ENCODE results near the gene STMN3. TPM values are rescaled to one million over a fixed set of nuclear protein-coding genes. Genes with fewer than 3 reads are reported as not detected.

The STMN3 gene
- total and polyA plus RNA-seq, 4 donors = 13.6 to 20.9 (median 17.0) TPM

DNA sequence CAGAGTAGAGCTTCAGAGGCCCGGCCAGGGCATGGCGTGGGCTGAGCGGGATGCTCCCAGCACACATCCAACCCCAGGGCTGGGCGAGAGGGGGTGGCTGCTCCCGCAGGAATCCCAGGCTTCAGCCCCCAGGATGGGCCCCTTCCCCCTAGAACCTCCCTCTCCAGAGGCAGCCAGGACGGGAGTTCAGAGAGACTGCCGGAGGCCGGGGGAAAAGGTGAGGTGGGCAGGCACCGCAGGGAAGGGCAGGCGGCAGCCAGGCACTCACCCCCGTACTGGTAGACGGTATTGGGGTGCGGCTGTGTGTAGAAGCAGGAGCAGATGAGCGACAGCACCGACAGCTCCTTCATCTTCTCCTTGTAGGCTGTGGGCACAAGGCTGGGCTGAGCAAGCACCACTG is 9.3 kb downstream of the STMN3 start:
- WGBS, 2 donors = 93 to 95% methylated on average over 15 of the region's 15 CpGs
- peaks cover 0 to 4% (median 0%) of the 10 kb centered on the region in 4 donors for H3K36me3 ChIP-seq (ENCODE audit: control insufficient read depth in 4 of 4, insufficient read depth in 4 of 4, low read length in 4 of 4)
- H3K4me1 ChIP-seq (ENCODE audit: control insufficient read depth in 5 of 5, insufficient read depth in 5 of 5, low read length in 5 of 5) = peaks cover 0 to 8% (median 0%) of the 10 kb centered on the region in 5 donors
- ATAC-seq (ENCODE audit: insufficient read depth, low FRiP score) (no peak), DNase-seq (no peak)
- TF ChIP-seq CTCF (IDR thresholded peaks at IDR 0.05; ENCODE audit: control extremely low read depth, extremely low read depth) = no peak
- H3K27ac ChIP-seq (ENCODE audit: low read depth in 1 of 2, low read length in 1 of 2) = no peak overlapping the region
- no peak overlapping the region for H3K9ac ChIP-seq (ENCODE audit: insufficient read depth in 1 of 2, low read length in 2 of 2)
- no peaks in the 10 kb centered on the region for H3K27me3 ChIP-seq (ENCODE audit: control insufficient read depth in 3 of 3, insufficient read depth in 3 of 3, low read length in 2 of 3)
- H3K9me3 ChIP-seq (ENCODE audit: control insufficient read depth in 4 of 4, insufficient read depth in 3 of 4, low read length in 3 of 4) = no peaks in the 10 kb centered on the region
- no peak overlapping the region for H3K4me3 ChIP-seq

- H3K36me3 ChIP-seq (ENCODE audit: control insufficient read depth in 4 of 4, insufficient read depth in 4 of 4, low read length in 4 of 4) = peaks cover 0 to 4% (median 0%) of the 10 kb centered on the region in 4 donors
- H3K27ac ChIP-seq (ENCODE audit: low read depth in 1 of 2, low read length in 1 of 2) = no peak overlapping the region
- TF ChIP-seq CTCF (IDR thresholded peaks at IDR 0.05; ENCODE audit: control extremely low read depth, extremely low read depth) = no peak
- no peak for ATAC-seq (ENCODE audit: insufficient read depth, low FRiP score)
- H3K9ac ChIP-seq (ENCODE audit: insufficient read depth in 1 of 2, low read length in 2 of 2) = no peak overlapping the region
- 94% methylated on average over 10 of the region's 10 CpGs for WGBS, 2 donors
- H3K27me3 ChIP-seq (ENCODE audit: control insufficient read depth in 3 of 3, insufficient read depth in 3 of 3, low read length in 2 of 3) = no peaks in the 10 kb centered on the region
- peaks cover 0 to 8% (median 0%) of the 10 kb centered on the region in 5 donors for H3K4me1 ChIP-seq (ENCODE audit: control insufficient read depth in 5 of 5, insufficient read depth in 5 of 5, low read length in 5 of 5)
- H3K9me3 ChIP-seq (ENCODE audit: control insufficient read depth in 4 of 4, insufficient read depth in 3 of 4, low read length in 3 of 4) = no peaks in the 10 kb centered on the region
- DNase-seq = no peak
- H3K4me3 ChIP-seq = no peak overlapping the region
These were observed 9.7 kb downstream of the STMN3 start for GRCh38 chr20:63643499-63643898.

DNA sequence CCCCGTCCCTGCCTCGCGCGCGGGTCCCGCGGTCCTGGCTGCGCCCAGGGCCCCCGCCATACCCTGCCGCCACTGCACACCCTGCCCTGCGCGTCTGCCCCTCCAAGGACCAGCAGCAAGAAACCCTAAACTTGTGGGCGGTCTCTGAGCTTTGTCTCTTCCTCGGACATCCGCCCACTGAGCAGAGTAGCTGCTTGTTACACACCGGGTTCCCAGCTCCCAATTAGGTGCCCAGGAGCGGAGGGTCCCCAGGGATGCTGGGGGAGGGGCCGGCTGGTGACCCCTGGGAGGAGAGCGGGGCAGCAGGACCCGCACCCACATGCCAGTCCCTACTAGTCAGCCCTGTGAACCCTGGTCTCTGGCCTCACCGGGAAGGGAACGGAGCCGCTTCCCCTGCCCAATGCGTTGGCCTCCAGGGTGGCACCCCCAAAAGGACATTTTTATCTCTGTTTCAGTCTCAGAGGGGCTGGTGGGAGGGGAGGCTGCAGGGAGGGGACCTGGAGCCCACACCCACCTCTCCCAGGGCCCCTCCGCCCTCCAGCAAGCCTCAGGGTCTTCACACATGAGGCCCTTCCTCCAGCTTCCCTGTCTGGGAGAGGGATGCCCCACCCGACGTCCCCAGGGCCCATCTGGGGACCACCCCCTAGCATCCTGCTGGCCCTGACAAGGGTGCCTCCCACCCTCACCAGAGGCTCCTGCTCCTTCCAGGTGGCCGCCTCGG is 10.5 kb downstream of the STMN3 start:
- H3K27ac ChIP-seq (ENCODE audit: low read depth in 1 of 2, low read length in 1 of 2) = peak overlapping the region in 1 of 2 donors; percentile 47

More for the DNA sequence above, 10.5 kb downstream of the STMN3 start:
- DNase-seq (no peak), ATAC-seq (ENCODE audit: insufficient read depth, low FRiP score) (no peak)
- no peaks in the 10 kb centered on the region for H3K9me3 ChIP-seq (ENCODE audit: control insufficient read depth in 4 of 4, insufficient read depth in 3 of 4, low read length in 3 of 4)
- H3K4me3 ChIP-seq = peak overlapping the region; percentile 20
- H3K4me1 ChIP-seq (ENCODE audit: control insufficient read depth in 5 of 5, insufficient read depth in 5 of 5, low read length in 5 of 5) = peaks cover 0 to 9% (median 0%) of the 10 kb centered on the region in 5 donors
- H3K9ac ChIP-seq (ENCODE audit: insufficient read depth in 1 of 2, low read length in 2 of 2) = no peak overlapping the region
- WGBS, 2 donors = 47 to 64% methylated on average over 20 to 29 of the region's 29 CpGs
- no peak for TF ChIP-seq CTCF (IDR thresholded peaks at IDR 0.05; ENCODE audit: control extremely low read depth, extremely low read depth)
- H3K27me3 ChIP-seq (ENCODE audit: control insufficient read depth in 3 of 3, insufficient read depth in 3 of 3, low read length in 2 of 3) = no peaks in the 10 kb centered on the region
- peaks cover 0 to 4% (median 0%) of the 10 kb centered on the region in 4 donors for H3K36me3 ChIP-seq (ENCODE audit: control insufficient read depth in 4 of 4, insufficient read depth in 4 of 4, low read length in 4 of 4)
